ENCODE data around the gene LRBA.

Gene LRBA

GRCh38 chr4:150332086-150332485 lies 683.0 kb downstream of the LRBA start:
- no peak overlapping the region for H3K27ac ChIP-seq
- TF ChIP-seq CTCF (conservative IDR thresholded peaks at IDR 0.05): no peak

- H3K27ac ChIP-seq: no peak overlapping the region
- TF ChIP-seq CTCF (conservative IDR thresholded peaks at IDR 0.05): no peak
Measured at GRCh38 chr4:150329373-150329772, 685.7 kb downstream of the LRBA start.

GRCh38 chr4:150328496-150328895 lies 686.6 kb downstream of the LRBA start:
- H3K27ac ChIP-seq: no peak overlapping the region
- no peak for TF ChIP-seq CTCF (conservative IDR thresholded peaks at IDR 0.05)

- TF ChIP-seq CTCF (conservative IDR thresholded peaks at IDR 0.05): no peak
- H3K27ac ChIP-seq: no peak overlapping the region
Measured at GRCh38 chr4:150327262-150327780, 687.8 kb downstream of the LRBA start.

- no peak overlapping the region for H3K27ac ChIP-seq
- no peak for TF ChIP-seq CTCF (conservative IDR thresholded peaks at IDR 0.05)
Measured at GRCh38 chr4:150325872-150326271, 689.2 kb downstream of the LRBA start.

- no peak for TF ChIP-seq CTCF (conservative IDR thresholded peaks at IDR 0.05)
- H3K27ac ChIP-seq: no peak overlapping the region
Measured at GRCh38 chr4:150323406-150324325, 691.4 kb downstream of the LRBA start.

GRCh38 chr4:150322646-150323045 lies 692.4 kb downstream of the LRBA start:
- H3K27ac ChIP-seq: no peak overlapping the region
- no peak for TF ChIP-seq CTCF (conservative IDR thresholded peaks at IDR 0.05)
